ENCODE data around the gene MUC2. TPM values are rescaled to one million over a fixed set of nuclear protein-coding genes. Genes with fewer than 3 reads are reported as not detected.

MUC2 gene
- total RNA-seq, 1 donor from 2014 or later = not detected

GRCh38 chr11:1092145-1092670 is 17.5 kb downstream of the MUC2 start:
- TF ChIP-seq CTCF (IDR thresholded peaks at IDR 0.05; ENCODE audit: unreplicated experiment) = no peak
- no peaks in the 10 kb centered on the region for H3K36me3 Mint-ChIP-seq (ENCODE audit: insufficient read depth)

GRCh38 chr11:1092919-1093318 is 18.2 kb downstream of the MUC2 start:
- Mint-ChIP-seq H3K36me3 (ENCODE audit: insufficient read depth) (no peaks in the 10 kb centered on the region), H3K9me3 (ENCODE audit: low read depth) (peaks cover 4% of the 10 kb centered on the region), H3K27ac (no peak overlapping the region), H3K27me3 (peaks cover 6% of the 10 kb centered on the region), H3K4me3 (ENCODE audit: low read depth) (no peak overlapping the region), H3K4me1 (ENCODE audit: low read depth) (no peaks in the 10 kb centered on the region)
- TF ChIP-seq CTCF (IDR thresholded peaks at IDR 0.05; ENCODE audit: unreplicated experiment) = no peak
- DNase-seq (ENCODE audit: low spot score, unreplicated experiment) = no peak

More at GRCh38 chr11:1092145-1092670, 17.5 kb downstream of the MUC2 start:
- DNase-seq (ENCODE audit: low spot score, unreplicated experiment) = no peak
- no peak overlapping the region for H3K4me3 Mint-ChIP-seq (ENCODE audit: low read depth)
- no peaks in the 10 kb centered on the region for H3K4me1 Mint-ChIP-seq (ENCODE audit: low read depth)
- H3K9me3 Mint-ChIP-seq (ENCODE audit: low read depth) = peaks cover 4% of the 10 kb centered on the region
- H3K27me3 Mint-ChIP-seq = peaks cover 6% of the 10 kb centered on the region
- H3K27ac Mint-ChIP-seq = no peak overlapping the region

- TF ChIP-seq CTCF (IDR thresholded peaks at IDR 0.05; ENCODE audit: unreplicated experiment) = no peak
- H3K27me3 Mint-ChIP-seq = no peaks in the 10 kb centered on the region
- peaks cover 4% of the 10 kb centered on the region for H3K9me3 Mint-ChIP-seq (ENCODE audit: low read depth)
- no peak for DNase-seq (ENCODE audit: low spot score, unreplicated experiment)
- H3K4me1 Mint-ChIP-seq (ENCODE audit: low read depth) = no peaks in the 10 kb centered on the region
- H3K27ac Mint-ChIP-seq = no peak overlapping the region
- H3K4me3 Mint-ChIP-seq (ENCODE audit: low read depth) = no peak overlapping the region
- H3K36me3 Mint-ChIP-seq (ENCODE audit: insufficient read depth) = no peaks in the 10 kb centered on the region
Observed at GRCh38 chr11:1099519-1100355, 25.1 kb downstream of the MUC2 start.

- Mint-ChIP-seq H3K4me1 (ENCODE audit: low read depth) (no peaks in the 10 kb centered on the region), H3K4me3 (ENCODE audit: low read depth) (no peak overlapping the region), H3K27me3 (no peaks in the 10 kb centered on the region), H3K9me3 (ENCODE audit: low read depth) (no peaks in the 10 kb centered on the region), H3K36me3 (ENCODE audit: insufficient read depth) (no peaks in the 10 kb centered on the region), H3K27ac (no peak overlapping the region)
- no peak for TF ChIP-seq CTCF (IDR thresholded peaks at IDR 0.05; ENCODE audit: unreplicated experiment)
- no peak for DNase-seq (ENCODE audit: low spot score, unreplicated experiment)
Observed at GRCh38 chr11:1100417-1101245, 26.0 kb downstream of the MUC2 start.
